Sigmoid colon (tissue), 7 donors: Measurements from ENCODE around the gene COX11. TPM values are rescaled to one million over a fixed set of nuclear protein-coding genes. Genes with fewer than 3 reads are reported as not detected.

Source experiments
- DNase-seq: peaks from one replicate; pipeline ENCODE4 v3.0.0-alpha.2; 2019
- H3K27ac ChIP-seq, 4 donors: fragments of 200-600 bp; sonication (generic); one replicate each; pipeline ENCODE4 v1.5.1; 2016 to 2019; ENCODE audit warnings: mild to moderate bottlenecking in 1 of 4
- H3K27me3 ChIP-seq, 3 donors: fragments of 200-600 bp; sonication (generic); one replicate each; pipeline ENCODE4 v1.5.1; 2019; ENCODE audit warnings: mild to moderate bottlenecking in 1 of 3
- H3K36me3 ChIP-seq, 4 donors: fragments of 200-600 bp; sonication (generic); one replicate each; pipeline ENCODE4 v1.5.1; 2016 to 2019
- H3K4me1 ChIP-seq, 4 donors: fragments of 200-600 bp; sonication (generic); one replicate each; pipeline ENCODE4 v1.5.1; 2017 to 2019
- H3K4me3 ChIP-seq, 4 donors: fragments of 200-600 bp; sonication (generic); one replicate each; pipeline ENCODE4 v1.5.1; 2017 to 2019; ENCODE audit warnings: mild to moderate bottlenecking in 2 of 4, moderate library complexity in 1 of 4
- H3K9me3 ChIP-seq, 4 donors: fragments of 200-600 bp in 3 of 4; sonication (generic) in 3 of 4; one replicate each; pipeline versions ENCODE4 v1.5.1 to v1.6.1; 2013 to 2019
- EP300 ChIP-seq, 4 donors: sonication (generic); formaldehyde crosslinking; IDR thresholded peaks; one replicate each; pipeline ENCODE4 v1.6.1; 2017; ENCODE audit warnings: antibody characterized with exemption in 4 of 4
- POLR2A ChIP-seq, 2 donors: fragments of 450-650 bp; IDR thresholded peaks; one replicate each; pipeline ENCODE4 v1.6.1; 2016; ENCODE audit warnings: antibody characterized with exemption in 2 of 2, mild to moderate bottlenecking in 2 of 2, moderate library complexity in 2 of 2
- POLR2AphosphoS5 ChIP-seq, 4 donors: sonication (generic); formaldehyde crosslinking; IDR thresholded peaks; one replicate each; pipeline ENCODE4 v1.6.1; 2017; ENCODE audit warnings: antibody characterized with exemption in 4 of 4
- WGBS, 2 donors: extraction: QIAGEN DNeasy Blood & Tissue Kit; methylation state at CpG; one replicate each; pipeline ENCODE4 v1.1.7; 2013; 5-methylcytosine and 5-hydroxymethylcytosine counted together
- intact Hi-C: fragments of 100-400 bp; cut with DNase I; formaldehyde crosslinking; loops from one replicate; pipeline ENCODE4 v1.15.1; 2023
- polyA plus RNA-seq, 3 donors: library from polyadenylated mRNA; stranded (reverse); fragments of 200-250 nt; gene quantifications; one replicate each; pipeline ENCODE4 v1.2.3, GENCODE V29; 2013
- total RNA-seq, 4 donors: library from RNA; depleted of rRNA; stranded (reverse); fragments of >200 nt; gene quantifications; one replicate each; pipeline ENCODE4 v1.1.0, GENCODE V29; 2016
- TF ChIP-seq, protein P1 (sequence below), 4 experiments: fragments of 450-650 bp in 3 of 4; fragments of 200-600 bp in 1 of 4; IDR thresholded peaks; one replicate each; pipeline ENCODE4 v1.5.1; 2016 to 2019; ENCODE audit warnings: antibody characterized with exemption in 4 of 4, mild to moderate bottlenecking in 3 of 4, moderate library complexity in 2 of 4
- donor health status: healthy with polysubstance abuse.
- donor health status: Bipolar disorder and iron deficiency.
- donor health status: healthy.

The COX11 gene
- total and polyA plus RNA-seq, 7 donors = 20.4 to 96.3 (median 43.0) TPM

DNA sequence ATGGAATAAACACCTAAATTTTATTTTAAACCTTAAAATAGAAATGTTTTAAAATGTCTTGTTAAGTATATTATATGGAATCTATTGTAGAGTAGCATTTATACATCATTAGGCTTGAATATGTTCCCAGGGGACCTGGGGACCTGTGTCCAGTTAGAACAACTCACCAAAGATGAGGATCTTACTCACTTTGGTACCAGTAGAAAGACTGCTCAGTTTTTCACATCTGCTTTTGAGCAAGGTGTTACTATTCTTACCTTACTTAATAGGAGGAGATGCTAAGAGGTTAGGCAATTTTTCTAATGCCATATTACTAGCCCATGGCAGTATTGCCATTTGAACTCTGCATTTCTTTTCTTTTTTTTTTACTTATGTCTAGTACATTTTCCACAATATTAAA is 14.8 kb upstream of the COX11 start:
- Histone ChIP-seq H3K27ac (peak overlapping the region in 1 of 4 donors; percentile 6), H3K4me3 (no peak overlapping the region), H3K4me1 (peaks cover 0 to 15% (median 7%) of the 10 kb centered on the region in 4 donors), H3K27me3 (no peaks in the 10 kb centered on the region), H3K36me3 (peaks cover 0 to 8% (median 0%) of the 10 kb centered on the region in 4 donors), H3K9me3 (peaks cover 0 to 6% (median 0%) of the 10 kb centered on the region in 4 donors)
- TF ChIP-seq, protein P1, sequence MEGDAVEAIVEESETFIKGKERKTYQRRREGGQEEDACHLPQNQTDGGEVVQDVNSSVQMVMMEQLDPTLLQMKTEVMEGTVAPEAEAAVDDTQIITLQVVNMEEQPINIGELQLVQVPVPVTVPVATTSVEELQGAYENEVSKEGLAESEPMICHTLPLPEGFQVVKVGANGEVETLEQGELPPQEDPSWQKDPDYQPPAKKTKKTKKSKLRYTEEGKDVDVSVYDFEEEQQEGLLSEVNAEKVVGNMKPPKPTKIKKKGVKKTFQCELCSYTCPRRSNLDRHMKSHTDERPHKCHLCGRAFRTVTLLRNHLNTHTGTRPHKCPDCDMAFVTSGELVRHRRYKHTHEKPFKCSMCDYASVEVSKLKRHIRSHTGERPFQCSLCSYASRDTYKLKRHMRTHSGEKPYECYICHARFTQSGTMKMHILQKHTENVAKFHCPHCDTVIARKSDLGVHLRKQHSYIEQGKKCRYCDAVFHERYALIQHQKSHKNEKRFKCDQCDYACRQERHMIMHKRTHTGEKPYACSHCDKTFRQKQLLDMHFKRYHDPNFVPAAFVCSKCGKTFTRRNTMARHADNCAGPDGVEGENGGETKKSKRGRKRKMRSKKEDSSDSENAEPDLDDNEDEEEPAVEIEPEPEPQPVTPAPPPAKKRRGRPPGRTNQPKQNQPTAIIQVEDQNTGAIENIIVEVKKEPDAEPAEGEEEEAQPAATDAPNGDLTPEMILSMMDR (IDR thresholded peaks at IDR 0.05) = no peak
- TF ChIP-seq POLR2A (IDR thresholded peaks at IDR 0.05) (no peak), POLR2AphosphoS5 (IDR thresholded peaks at IDR 0.05) (no peak), EP300 (IDR thresholded peaks at IDR 0.05) (no peak)
- intact Hi-C loops = no loop called here
- DNase-seq = no peak

DNA sequence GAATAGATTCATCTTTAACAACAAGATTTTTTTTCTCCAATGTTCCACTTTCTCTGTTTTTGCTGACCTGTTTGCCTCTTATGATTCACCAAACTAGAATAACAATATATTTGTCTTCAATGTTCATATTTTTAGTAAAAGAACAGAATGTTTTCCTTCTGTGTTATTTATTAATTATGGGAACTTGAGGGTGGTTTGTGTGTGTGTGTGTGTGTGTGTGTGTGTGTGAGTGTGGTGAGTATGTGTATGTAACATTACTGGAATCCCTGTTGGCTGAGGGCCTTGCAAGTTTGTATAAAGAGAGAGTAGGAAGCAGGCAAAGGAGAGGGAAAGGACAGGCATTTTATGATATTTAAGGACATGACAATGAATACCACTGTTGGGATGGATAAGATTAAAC is 13.9 kb upstream of the COX11 start:
- intact Hi-C loops = no loop called here
- H3K4me3 ChIP-seq = no peak overlapping the region
- H3K27me3 ChIP-seq = no peaks in the 10 kb centered on the region
- H3K36me3 ChIP-seq = peaks cover 0 to 8% (median 0%) of the 10 kb centered on the region in 4 donors
- peak; percentile 66 for DNase-seq
- peaks cover 0 to 6% (median 0%) of the 10 kb centered on the region in 4 donors for H3K9me3 ChIP-seq
- H3K4me1 ChIP-seq = peaks cover 0 to 15% (median 7%) of the 10 kb centered on the region in 4 donors
- H3K27ac ChIP-seq = no peak overlapping the region
- TF ChIP-seq POLR2A (IDR thresholded peaks at IDR 0.05) (no peak), EP300 (IDR thresholded peaks at IDR 0.05) (no peak), POLR2AphosphoS5 (IDR thresholded peaks at IDR 0.05) (no peak)
- TF ChIP-seq, protein P1 (IDR thresholded peaks at IDR 0.05) = no peak

DNA sequence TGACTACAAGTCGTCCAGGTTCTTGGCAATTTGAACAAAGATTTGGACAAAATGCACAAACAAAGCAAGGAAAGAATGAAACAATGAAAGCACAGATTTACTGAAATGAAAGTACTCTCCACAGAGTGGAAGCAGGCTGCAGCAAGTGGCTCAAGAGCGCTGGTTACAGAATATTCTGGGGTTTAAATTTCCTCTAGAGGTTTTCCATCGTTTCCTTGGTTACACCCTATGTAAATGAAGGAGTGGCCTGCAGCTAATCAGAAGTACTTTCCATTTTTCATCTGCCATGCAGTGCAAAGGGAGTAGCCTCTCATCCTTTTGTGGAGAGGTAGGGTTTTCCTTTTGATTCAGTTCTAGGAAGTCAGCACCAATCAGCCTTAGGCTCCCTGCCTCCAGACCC is 11.9 kb upstream of the COX11 start:
- Histone ChIP-seq H3K27ac (no peak overlapping the region), H3K4me1 (peaks cover 0 to 15% (median 7%) of the 10 kb centered on the region in 4 donors), H3K27me3 (no peaks in the 10 kb centered on the region), H3K4me3 (no peak overlapping the region), H3K36me3 (no peaks in the 10 kb centered on the region), H3K9me3 (peaks cover 0 to 6% (median 0%) of the 10 kb centered on the region in 4 donors)
- 63 to 90% methylated on average over 3 of the region's 3 CpGs for WGBS, 2 donors
- DNase-seq = no peak
- TF ChIP-seq EP300 (IDR thresholded peaks at IDR 0.05) (no peak), POLR2A (IDR thresholded peaks at IDR 0.05) (no peak), POLR2AphosphoS5 (IDR thresholded peaks at IDR 0.05) (no peak)
- TF ChIP-seq, protein P1 (IDR thresholded peaks at IDR 0.05) = no peak
- intact Hi-C loops = no loop called here

DNA sequence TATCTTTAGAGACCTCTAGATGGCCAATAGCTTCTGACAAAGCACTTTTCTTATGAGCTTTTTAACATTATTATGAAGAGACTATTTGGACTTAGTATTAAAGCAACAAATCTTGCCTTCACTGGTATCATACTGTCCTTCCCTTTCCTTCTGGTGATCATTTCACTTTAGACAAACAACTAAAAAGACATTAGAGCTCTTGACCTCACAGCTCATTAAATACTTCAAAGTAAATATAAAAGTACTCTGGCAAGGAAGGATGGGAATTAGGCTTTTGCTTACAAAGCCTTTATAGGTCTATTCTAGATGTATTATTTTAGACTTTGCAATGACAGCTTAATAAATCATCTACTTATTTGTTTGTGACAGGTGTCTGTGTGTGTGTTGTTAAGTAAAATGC is 11.2 kb upstream of the COX11 start:
- Histone ChIP-seq H3K4me3 (no peak overlapping the region), H3K27me3 (no peaks in the 10 kb centered on the region), H3K9me3 (peaks cover 0 to 6% (median 0%) of the 10 kb centered on the region in 4 donors), H3K4me1 (peaks cover 0 to 15% (median 7%) of the 10 kb centered on the region in 4 donors), H3K36me3 (no peaks in the 10 kb centered on the region), H3K27ac (no peak overlapping the region)
- TF ChIP-seq, protein P1 (IDR thresholded peaks at IDR 0.05) = no peak
- TF ChIP-seq POLR2A (IDR thresholded peaks at IDR 0.05) (no peak), POLR2AphosphoS5 (IDR thresholded peaks at IDR 0.05) (no peak), EP300 (IDR thresholded peaks at IDR 0.05) (no peak)
- intact Hi-C loops = no loop called here
- no peak for DNase-seq

DNA sequence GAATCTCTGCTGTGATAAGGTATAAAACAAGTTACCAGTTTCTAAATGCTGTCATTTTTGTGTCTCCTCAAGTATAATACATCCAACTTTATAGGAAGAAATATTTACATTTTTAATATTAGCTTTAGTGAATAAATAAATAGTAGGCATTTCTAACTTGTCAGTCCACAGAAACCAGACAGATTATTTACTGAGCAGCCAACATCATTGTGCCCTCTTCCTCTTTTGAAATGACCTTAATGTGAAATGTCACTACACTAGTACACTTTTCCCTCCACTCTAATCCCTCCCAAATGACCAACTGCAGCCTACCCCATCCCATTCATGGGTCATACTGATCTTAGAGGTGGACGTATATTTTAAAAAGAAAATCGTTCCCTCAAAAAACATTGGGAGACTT is 9.3 kb upstream of the COX11 start:
- WGBS, 2 donors = 93 to 96% methylated on average over 2 of the region's 2 CpGs
- H3K4me1 ChIP-seq = peaks cover 0 to 8% (median 4%) of the 10 kb centered on the region in 4 donors
- no peaks in the 10 kb centered on the region for H3K27me3 ChIP-seq
- H3K27ac ChIP-seq = no peak overlapping the region
- intact Hi-C loops = no loop called here
- no peak for DNase-seq
- no peak overlapping the region for H3K4me3 ChIP-seq
- TF ChIP-seq, protein P1 (IDR thresholded peaks at IDR 0.05) = no peak
- no peak for TF ChIP-seq EP300 (IDR thresholded peaks at IDR 0.05)
- TF ChIP-seq POLR2A (IDR thresholded peaks at IDR 0.05) = no peak
- no peak for TF ChIP-seq POLR2AphosphoS5 (IDR thresholded peaks at IDR 0.05)
- no peaks in the 10 kb centered on the region for H3K36me3 ChIP-seq
- peaks cover 0 to 6% (median 0%) of the 10 kb centered on the region in 4 donors for H3K9me3 ChIP-seq
